ENCODE data around the gene CABLES1.
"Not testable (repeated sequence)": the region's sequence is repeated elsewhere in the genome, so short reads cannot be mapped to it uniquely, and the experiment has no call there.

CABLES1 gene, protein sequence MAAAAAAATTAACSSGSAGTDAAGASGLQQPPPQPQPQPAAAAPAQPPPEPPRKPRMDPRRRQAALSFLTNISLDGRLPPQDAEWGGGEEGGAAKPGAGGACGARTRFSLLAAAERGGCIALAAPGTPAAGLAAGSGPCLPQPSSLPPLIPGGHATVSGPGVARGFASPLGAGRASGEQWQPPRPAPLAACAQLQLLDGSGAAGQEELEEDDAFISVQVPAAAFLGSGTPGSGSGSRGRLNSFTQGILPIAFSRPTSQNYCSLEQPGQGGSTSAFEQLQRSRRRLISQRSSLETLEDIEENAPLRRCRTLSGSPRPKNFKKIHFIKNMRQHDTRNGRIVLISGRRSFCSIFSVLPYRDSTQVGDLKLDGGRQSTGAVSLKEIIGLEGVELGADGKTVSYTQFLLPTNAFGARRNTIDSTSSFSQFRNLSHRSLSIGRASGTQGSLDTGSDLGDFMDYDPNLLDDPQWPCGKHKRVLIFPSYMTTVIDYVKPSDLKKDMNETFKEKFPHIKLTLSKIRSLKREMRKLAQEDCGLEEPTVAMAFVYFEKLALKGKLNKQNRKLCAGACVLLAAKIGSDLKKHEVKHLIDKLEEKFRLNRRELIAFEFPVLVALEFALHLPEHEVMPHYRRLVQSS

DNA sequence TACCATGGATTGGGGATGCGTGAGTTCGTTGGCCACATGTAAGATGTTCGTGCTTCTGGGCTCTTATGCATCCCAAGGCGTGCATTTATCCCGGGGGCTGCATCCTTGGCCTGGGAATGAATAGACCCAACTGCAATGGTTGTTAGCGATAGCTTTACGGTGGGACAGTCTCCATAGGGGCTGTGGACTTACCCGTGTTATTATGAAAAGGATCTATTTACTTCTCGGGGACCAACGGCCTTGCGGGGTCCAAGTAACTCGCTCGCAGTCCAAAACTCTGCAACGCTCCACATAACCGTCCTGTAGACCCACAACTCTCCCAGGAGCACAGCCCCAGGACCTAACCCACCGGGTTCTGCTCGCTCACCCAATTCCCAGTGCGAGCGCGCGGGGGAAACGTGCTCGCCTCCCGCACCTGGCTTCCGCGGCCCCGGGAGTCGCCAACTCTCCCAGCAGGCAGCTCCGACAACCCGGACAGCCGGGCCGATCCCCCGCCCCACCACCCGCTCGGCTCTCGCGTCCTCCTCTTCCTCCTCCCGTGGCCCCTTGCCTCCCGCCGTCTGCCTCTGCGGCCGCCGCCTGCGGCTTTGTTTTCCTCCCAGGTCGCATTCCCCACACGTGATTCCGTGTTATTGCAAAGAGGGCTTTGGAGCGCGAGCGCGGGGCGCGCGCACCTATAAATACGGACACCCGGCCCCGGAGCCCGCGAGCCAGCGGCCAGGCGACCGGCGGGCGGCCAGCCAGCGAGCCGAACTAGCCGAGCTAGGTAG is at the start of gene CABLES1:
TSS of gene CABLES1 (plus strand) at position 706 of the 770 bp plus-strand sequence. CDS start 278 bp downstream, outside the sequence.
- H3K4me1 ChIP-seq (ENCODE audit: insufficient read depth, low read length, severe bottlenecking): peaks cover 76% of the 10 kb centered on the region

DNA sequence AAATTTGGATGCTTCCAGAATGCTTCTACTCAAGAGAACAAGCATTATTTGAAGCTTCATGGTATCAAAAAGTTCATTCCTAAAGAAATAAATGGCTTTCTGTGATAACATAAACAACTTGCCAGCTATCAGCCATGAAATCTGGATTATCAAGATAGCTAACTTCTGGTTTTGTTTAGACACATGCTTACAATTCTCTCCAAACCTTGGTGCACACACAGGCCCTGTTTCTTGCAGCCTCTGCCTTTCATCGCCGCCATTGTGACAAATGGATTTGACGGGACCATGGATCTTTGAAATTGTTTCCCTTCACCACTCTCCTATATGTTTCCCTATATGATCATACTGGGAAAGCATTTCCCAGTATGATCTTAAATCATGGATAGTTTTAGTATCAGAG is 47.9 kb upstream of the CABLES1 start:
- Histone ChIP-seq H3K4me2 (ENCODE audit: low read length) (no peak overlapping the region), H3K4me1 (ENCODE audit: insufficient read depth, low read length, severe bottlenecking) (peaks cover 7% of the 10 kb centered on the region), H3K36me3 (ENCODE audit: insufficient read depth, low read length) (no peaks in the 10 kb centered on the region), H3K27ac (ENCODE audit: low read depth, low read length, poor library complexity, severe bottlenecking) (no peak overlapping the region), H2AFZ (ENCODE audit: low read length) (no peak overlapping the region), H3F3A (ENCODE audit: insufficient read depth, low read length) (no peaks in the 10 kb centered on the region), H3K9ac (ENCODE audit: low read length) (no peak overlapping the region), H3K79me2 (ENCODE audit: insufficient read depth, low read length) (no peaks in the 10 kb centered on the region), H3K4me3 (ENCODE audit: low read depth, low read length, poor library complexity, severe bottlenecking) (no peak overlapping the region), H3K9me3 (ENCODE audit: low read length) (no peaks in the 10 kb centered on the region), H3K27me3 (ENCODE audit: insufficient read depth, low read length) (no peaks in the 10 kb centered on the region), H3K9me2 (ENCODE audit: low read depth, low read length) (no peaks in the 10 kb centered on the region), H4K20me1 (ENCODE audit: insufficient read depth, low read length) (no peaks in the 10 kb centered on the region)
- no peak for TF ChIP-seq EZH2 (IDR thresholded peaks at IDR 0.05; ENCODE audit: borderline replicate concordance, low read length)
- TF ChIP-seq CTCF (IDR thresholded peaks at IDR 0.05; ENCODE audit: low read length): no peak

More for the DNA sequence above, at the start of gene CABLES1:
- no peaks in the 10 kb centered on the region for H3K79me2 ChIP-seq (ENCODE audit: insufficient read depth, low read length)
- H3K9ac ChIP-seq (ENCODE audit: low read length): peak within 1 kb of the TSS; percentile 25; the same call in 1 of the 2 replicates
- TF ChIP-seq EZH2 (IDR thresholded peaks at IDR 0.05; ENCODE audit: borderline replicate concordance, low read length) (no peak), CTCF (IDR thresholded peaks at IDR 0.05; ENCODE audit: low read length) (no peak)
- H4K20me1 ChIP-seq (ENCODE audit: insufficient read depth, low read length): no peaks in the 10 kb centered on the region
- H3K27me3 ChIP-seq (ENCODE audit: insufficient read depth, low read length): no peaks in the 10 kb centered on the region
- H3K36me3 ChIP-seq (ENCODE audit: insufficient read depth, low read length): no peaks in the 10 kb centered on the region
- H3K27ac ChIP-seq (ENCODE audit: low read depth, low read length, poor library complexity, severe bottlenecking): peak within 1 kb of the TSS; percentile 92
- peak within 1 kb of the TSS; percentile 53 for H3K4me3 ChIP-seq (ENCODE audit: low read depth, low read length, poor library complexity, severe bottlenecking)
- H3F3A ChIP-seq (ENCODE audit: insufficient read depth, low read length): no peaks in the 10 kb centered on the region; the same call in 1 of the 2 replicates
- H3K9me2 ChIP-seq (ENCODE audit: low read depth, low read length): no peaks in the 10 kb centered on the region
- H3K9me3 ChIP-seq (ENCODE audit: low read length): no peaks in the 10 kb centered on the region
- H3K4me2 ChIP-seq (ENCODE audit: low read length): peak within 1 kb of the TSS; percentile 46
- no peak within 1 kb of the TSS for H2AFZ ChIP-seq (ENCODE audit: low read length)

- Histone ChIP-seq H3K4me1 (ENCODE audit: insufficient read depth, low read length, severe bottlenecking) (peaks cover 7% of the 10 kb centered on the region), H2AFZ (ENCODE audit: low read length) (no peak overlapping the region), H3K9ac (ENCODE audit: low read length) (no peak overlapping the region), H3K27ac (ENCODE audit: low read depth, low read length, poor library complexity, severe bottlenecking) (no peak overlapping the region), H3K9me2 (ENCODE audit: low read depth, low read length) (no peaks in the 10 kb centered on the region), H3K9me3 (ENCODE audit: low read length) (no peaks in the 10 kb centered on the region), H3K36me3 (ENCODE audit: insufficient read depth, low read length) (no peaks in the 10 kb centered on the region), H3K4me3 (ENCODE audit: low read depth, low read length, poor library complexity, severe bottlenecking) (no peak overlapping the region), H3K79me2 (ENCODE audit: insufficient read depth, low read length) (no peaks in the 10 kb centered on the region), H3K27me3 (ENCODE audit: insufficient read depth, low read length) (no peaks in the 10 kb centered on the region), H4K20me1 (ENCODE audit: insufficient read depth, low read length) (no peaks in the 10 kb centered on the region), H3F3A (ENCODE audit: insufficient read depth, low read length) (no peaks in the 10 kb centered on the region), H3K4me2 (ENCODE audit: low read length) (no peak overlapping the region)
- no peak for TF ChIP-seq CTCF (IDR thresholded peaks at IDR 0.05; ENCODE audit: low read length)
- TF ChIP-seq EZH2 (IDR thresholded peaks at IDR 0.05; ENCODE audit: borderline replicate concordance, low read length): no peak
These were observed 47.0 kb upstream of the CABLES1 start for GRCh38 chr18:23088310-23088709.

DNA sequence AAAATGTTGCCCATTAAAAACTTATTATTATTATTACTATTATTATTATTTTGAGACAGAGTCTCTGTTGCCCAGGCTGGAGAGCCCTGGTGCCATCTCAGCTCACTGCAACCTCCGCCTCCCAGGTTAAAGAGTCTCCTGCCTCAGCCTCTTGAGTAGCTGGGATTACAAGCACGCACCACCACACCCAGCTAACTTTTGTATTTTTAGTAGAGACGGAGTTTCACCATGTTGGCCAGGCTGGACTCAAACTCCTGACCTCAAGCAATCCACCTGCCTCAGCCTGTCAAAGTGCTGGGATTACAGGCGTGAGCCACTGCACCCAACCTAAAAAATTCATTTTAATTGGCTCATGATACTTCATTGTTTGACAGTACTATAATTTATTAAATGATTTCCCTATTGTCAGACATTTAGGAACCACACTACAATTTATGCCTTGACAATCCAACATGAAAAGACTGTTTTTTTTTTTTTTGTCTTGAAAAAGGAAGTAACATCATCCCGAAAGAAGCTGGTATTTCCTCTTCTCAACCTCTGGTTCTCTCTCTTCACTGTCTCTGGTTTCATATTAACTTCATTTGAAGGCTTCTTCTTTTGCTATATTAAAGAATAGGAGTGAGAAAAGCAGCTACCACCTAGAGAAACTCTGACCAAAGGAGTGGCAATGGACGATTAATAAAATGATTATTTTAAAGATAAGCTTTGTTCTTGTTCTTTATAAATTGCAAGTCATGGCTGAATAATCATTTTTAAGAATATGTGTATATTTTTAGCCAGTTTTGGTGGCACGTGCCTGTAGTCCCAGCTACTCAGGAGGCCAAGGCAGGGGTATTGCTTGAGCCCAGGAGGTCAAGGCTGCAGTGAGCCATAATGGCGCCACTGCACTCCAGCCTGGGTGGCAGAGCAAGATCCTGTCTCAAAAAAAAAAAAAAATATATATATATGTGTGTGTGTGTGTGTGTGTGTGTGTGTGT is 44.0 kb upstream of the CABLES1 start:
- not testable (repeated sequence) for H3K9me3 ChIP-seq (ENCODE audit: low read length); H3K4me1 ChIP-seq (ENCODE audit: insufficient read depth, low read length, severe bottlenecking); H3K27me3 ChIP-seq (ENCODE audit: insufficient read depth, low read length); H3K9ac ChIP-seq (ENCODE audit: low read length); H4K20me1 ChIP-seq (ENCODE audit: insufficient read depth, low read length); H3K79me2 ChIP-seq (ENCODE audit: insufficient read depth, low read length); H3K36me3 ChIP-seq (ENCODE audit: insufficient read depth, low read length); H3K9me2 ChIP-seq (ENCODE audit: low read depth, low read length); H2AFZ ChIP-seq (ENCODE audit: low read length); H3K27ac ChIP-seq (ENCODE audit: low read depth, low read length, poor library complexity, severe bottlenecking); H3F3A ChIP-seq (ENCODE audit: insufficient read depth, low read length); H3K4me3 ChIP-seq (ENCODE audit: low read depth, low read length, poor library complexity, severe bottlenecking)
- H3K4me2 ChIP-seq (ENCODE audit: low read length): peak overlapping the region; percentile 2; the same call in 1 of the 2 replicates

All from OCI-LY1 (cell line).